Neuronal stem cell (in vitro differentiated cells): Measurements from ENCODE around the gene GALNTL6.

ENCODE experiments used
- DNase-seq: peaks from one replicate; pipeline ENCODE4 v3.0.0-alpha.2; 2013; ENCODE audit warnings: low spot score
- H2AFZ ChIP-seq: one replicate; pipeline ENCODE4 v1.6.1; 2013; ENCODE audit warnings: mild to moderate bottlenecking, low read length, inconsistent platforms
- H2AK5ac ChIP-seq: 2 replicates; pipeline ENCODE4 v1.6.1; 2013; ENCODE audit warnings: low read depth, mild to moderate bottlenecking, inconsistent platforms, low read length, moderate library complexity, mixed read lengths
- H2BK120ac ChIP-seq: 2 replicates; pipeline ENCODE4 v1.6.1; 2013; ENCODE audit warnings: low read depth, mild to moderate bottlenecking, inconsistent platforms, low read length, moderate library complexity, mixed read lengths
- H2BK12ac ChIP-seq: one replicate; pipeline ENCODE4 v1.6.1; 2013; ENCODE audit warnings: low read length, inconsistent platforms
- H2BK15ac ChIP-seq: 2 replicates; pipeline ENCODE4 v1.6.1; 2013; ENCODE audit warnings: mild to moderate bottlenecking, low read length, inconsistent platforms, mixed read lengths
- H2BK5ac ChIP-seq: one replicate; pipeline ENCODE4 v1.6.1; 2013; ENCODE audit warnings: inconsistent platforms, mild to moderate bottlenecking, low read length, moderate library complexity
- H3K14ac ChIP-seq: one replicate; pipeline ENCODE4 v1.6.1; 2013; ENCODE audit warnings: low read length, inconsistent platforms
- H3K18ac ChIP-seq: 2 replicates; pipeline ENCODE4 v1.6.1; 2013; ENCODE audit warnings: low read length, inconsistent platforms
- H3K23ac ChIP-seq: 2 replicates; pipeline ENCODE4 v1.6.1; 2013; ENCODE audit warnings: low read depth, mild to moderate bottlenecking, mixed read lengths, low read length, inconsistent platforms; ENCODE audit not compliant: poor library complexity
- H3K27ac ChIP-seq: replicated peaks from 3 replicates; pipeline ENCODE4 v1.5.1; 2013; ENCODE audit warnings: low read length, inconsistent platforms
- H3K27me3 ChIP-seq, 3 experiments: 2 replicates each; pipeline ENCODE4 v1.6.1; 2013; ENCODE audit warnings: low read length in 3 of 3, mild to moderate bottlenecking in 2 of 3, inconsistent platforms in 1 of 3, low read depth in 1 of 3, mixed read lengths in 1 of 3, moderate library complexity in 1 of 3; ENCODE audit not compliant: control insufficient read depth in 3 of 3, insufficient read depth in 3 of 3
- H3K36me3 ChIP-seq, 2 donors: replicated peaks in 1 of 2; 2 replicates each; pipeline ENCODE4 v1.6.1; 2013; ENCODE audit warnings: low read length in 2 of 2; ENCODE audit not compliant: control insufficient read depth in 2 of 2, insufficient read depth in 2 of 2
- H3K4ac ChIP-seq: 2 replicates; pipeline ENCODE4 v1.6.1; 2013; ENCODE audit warnings: inconsistent platforms, mild to moderate bottlenecking, low read length, moderate library complexity
- H3K4me1 ChIP-seq, 2 donors: 1 replicate in 1 of 2; 2 replicates in 1 of 2; pipeline ENCODE4 v1.6.1; 2013; ENCODE audit warnings: low read length in 2 of 2, low read depth in 1 of 2; ENCODE audit not compliant: control insufficient read depth in 2 of 2, insufficient read depth in 1 of 2
- H3K4me2 ChIP-seq: one replicate; pipeline ENCODE4 v1.6.1; 2013; ENCODE audit warnings: mild to moderate bottlenecking, low read length, inconsistent platforms; ENCODE audit not compliant: insufficient read depth, poor library complexity, severe bottlenecking
- H3K4me3 ChIP-seq, 2 donors: 2 replicates each; pipeline ENCODE4 v1.5.1; 2013; ENCODE audit warnings: low read length in 2 of 2, mild to moderate bottlenecking in 2 of 2, inconsistent platforms in 1 of 2, moderate library complexity in 1 of 2
- H3K79me1 ChIP-seq: one replicate; pipeline ENCODE4 v1.6.1; 2013; ENCODE audit warnings: low read depth, mild to moderate bottlenecking, inconsistent platforms, low read length, moderate library complexity
- H3K9ac ChIP-seq: one replicate; pipeline ENCODE4 v1.6.1; 2013; ENCODE audit warnings: mild to moderate bottlenecking, low read depth, low read length, inconsistent platforms; ENCODE audit not compliant: poor library complexity
- H3K9me3 ChIP-seq, 2 donors: replicated peaks in 1 of 2; 2 replicates each; pipeline versions ENCODE3 to v1.6.1; 2013; ENCODE audit warnings: low read length in 2 of 2, mild to moderate bottlenecking in 2 of 2, inconsistent platforms in 1 of 2, low read depth in 1 of 2, mixed read lengths in 1 of 2, moderate library complexity in 1 of 2; ENCODE audit not compliant: control insufficient read depth in 2 of 2, insufficient read depth in 1 of 2
- H4K8ac ChIP-seq: one replicate; pipeline ENCODE4 v1.6.1; 2013; ENCODE audit warnings: low read depth, mild to moderate bottlenecking, inconsistent platforms, low read length, moderate library complexity
- H4K91ac ChIP-seq: one replicate; pipeline ENCODE4 v1.6.1; 2013; ENCODE audit warnings: low read length, low read depth, mild to moderate bottlenecking, inconsistent platforms; ENCODE audit not compliant: poor library complexity
- WGBS, 2 donors: extraction: QIAGEN DNeasy Blood & Tissue Kit; methylation state at CpG; one replicate each; pipeline ENCODE4 v1.1.7; 2013; ENCODE audit warnings: missing lambda C conversion rate in 2 of 2, mixed read lengths in 1 of 2; ENCODE audit not compliant: insufficient read length in 2 of 2, insufficient replicate concordance in 1 of 2; ENCODE audit errors: extremely low coverage in 2 of 2; 5-methylcytosine and 5-hydroxymethylcytosine counted together

The GALNTL6 gene

DNA sequence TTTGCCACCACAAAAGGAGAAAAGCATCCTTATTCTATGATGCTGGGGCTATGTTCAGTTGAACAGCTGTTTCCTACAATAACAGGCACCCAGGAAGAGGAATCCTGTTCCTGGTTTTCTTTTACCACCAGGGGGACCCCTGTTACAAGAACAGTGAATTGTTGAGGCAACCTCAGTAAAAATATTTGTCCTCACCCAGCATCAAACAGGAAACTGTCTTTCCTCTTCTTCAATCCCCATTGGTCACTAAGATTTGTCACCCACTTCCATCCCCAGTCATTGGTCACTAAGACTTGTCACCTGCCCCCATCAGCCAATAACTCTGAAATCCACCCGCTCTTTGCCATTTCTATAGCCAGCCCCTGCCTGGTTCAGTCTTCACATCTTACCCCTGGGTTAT lies 1211.9 kb downstream of the GALNTL6 start:
- H3K18ac ChIP-seq, result no peak overlapping the region
- no peak overlapping the region for H2BK12ac ChIP-seq
- H3K36me3 ChIP-seq, result no peaks in the 10 kb centered on the region
- no CpG with 5 or more reads among the region's 1 CpG for WGBS, 2 donors
- no peak overlapping the region for H4K91ac ChIP-seq
- no peak overlapping the region for H3K9ac ChIP-seq
- H3K9me3 ChIP-seq, result no peaks in the 10 kb centered on the region
- no peak overlapping the region for H3K23ac ChIP-seq
- no peak overlapping the region for H2AK5ac ChIP-seq
- DNase-seq, result peak; percentile 50
- no peak overlapping the region for H2BK15ac ChIP-seq
- H3K27ac ChIP-seq, result no peak overlapping the region
- H4K8ac ChIP-seq, result no peak overlapping the region
- H2AFZ ChIP-seq, result peak overlapping the region; percentile 6
- no peak overlapping the region for H2BK120ac ChIP-seq
- H3K79me1 ChIP-seq, result no peaks in the 10 kb centered on the region
- no peak overlapping the region for H3K4ac ChIP-seq
- no peaks in the 10 kb centered on the region for H3K4me1 ChIP-seq
- H2BK5ac ChIP-seq, result no peak overlapping the region
- no peak overlapping the region for H3K4me2 ChIP-seq
- no peak overlapping the region for H3K4me3 ChIP-seq
- H3K14ac ChIP-seq, result no peak overlapping the region
- no peaks in the 10 kb centered on the region for H3K27me3 ChIP-seq

DNA sequence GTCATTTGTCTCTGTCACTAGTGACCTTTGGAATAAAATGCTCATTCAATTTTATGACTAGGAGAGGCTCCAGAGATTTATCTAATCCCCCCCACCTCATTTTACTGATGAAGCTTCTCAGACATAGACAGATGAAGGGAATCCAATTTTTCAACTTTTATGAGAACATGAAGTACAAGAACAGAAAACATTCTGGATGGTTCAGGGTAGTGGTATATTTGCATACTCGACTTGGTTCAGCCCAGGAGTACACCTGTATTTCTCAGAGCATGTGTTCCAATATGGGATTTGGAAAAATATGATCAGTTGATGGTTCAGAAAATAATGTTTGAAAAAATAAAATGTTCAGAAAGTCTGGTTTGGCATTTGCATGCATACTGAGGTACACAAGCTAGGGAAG lies 1224.0 kb downstream of the GALNTL6 start:
- Histone ChIP-seq H3K27me3 (no peaks in the 10 kb centered on the region), H3K4me1 (peaks cover 6 to 11% of the 10 kb centered on the region in 2 donors), H4K91ac (no peak overlapping the region), H3K79me1 (no peaks in the 10 kb centered on the region), H3K9me3 (no peaks in the 10 kb centered on the region), H3K27ac (no peak overlapping the region), H2BK15ac (no peak overlapping the region), H3K23ac (no peak overlapping the region), H3K9ac (no peak overlapping the region), H2BK120ac (no peak overlapping the region), H2BK12ac (no peak overlapping the region), H2BK5ac (no peak overlapping the region), H3K4me3 (no peak overlapping the region), H2AK5ac (no peak overlapping the region), H3K36me3 (no peaks in the 10 kb centered on the region), H3K4me2 (no peak overlapping the region), H4K8ac (no peak overlapping the region), H3K4ac (no peak overlapping the region), H3K18ac (no peak overlapping the region), H3K14ac (no peak overlapping the region), H2AFZ (no peak overlapping the region)
- no peak for DNase-seq
- WGBS, 2 donors, result no CpG with 5 or more reads among the region's 1 CpG

DNA sequence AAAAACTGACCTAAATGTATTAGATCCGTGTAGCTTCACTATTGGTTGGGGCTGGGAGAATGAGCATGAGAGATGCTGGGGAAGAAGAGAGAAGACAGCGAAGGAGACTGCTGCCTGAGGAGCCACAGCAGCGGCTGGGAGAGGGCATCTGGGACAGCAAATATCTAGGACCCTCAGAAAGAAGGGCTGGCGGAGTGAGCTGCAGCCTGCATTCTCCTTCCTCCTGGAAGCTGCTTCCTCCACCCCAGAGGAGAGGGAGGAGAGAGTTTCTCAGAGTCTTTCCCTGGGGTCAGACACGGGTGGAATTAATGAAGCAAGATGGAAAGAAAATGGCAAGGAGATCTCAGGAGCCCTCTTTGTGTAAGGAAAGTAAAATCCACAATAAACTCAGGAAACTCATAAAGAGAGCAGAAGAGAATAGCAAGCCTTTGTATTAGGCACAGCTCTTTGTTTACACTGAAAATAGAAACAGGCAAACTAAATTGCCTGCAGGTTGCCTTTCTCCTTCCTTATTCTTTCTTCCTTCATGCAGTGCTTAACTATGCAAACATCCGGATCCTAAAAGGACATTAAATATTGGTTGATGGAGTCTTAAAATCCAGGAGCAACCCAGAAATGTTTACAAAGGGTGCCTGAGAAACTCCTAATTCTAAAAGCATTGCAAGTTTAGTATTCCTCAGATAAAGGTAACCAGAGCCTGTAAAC lies 1225.1 kb downstream of the GALNTL6 start:
- Histone ChIP-seq H4K8ac (peak overlapping the region; percentile 78), H3K4me3 (no peak overlapping the region), H2AK5ac (no peak overlapping the region), H3K14ac (no peak overlapping the region), H2AFZ (peak overlapping the region; percentile 80), H3K4ac (no peak overlapping the region), H2BK12ac (no peak overlapping the region), H3K23ac (no peak overlapping the region), H3K27ac (peak overlapping the region; percentile 69), H3K36me3 (no peaks in the 10 kb centered on the region), H3K27me3 (no peaks in the 10 kb centered on the region), H2BK5ac (no peak overlapping the region), H3K4me1 (peaks cover 6 to 11% of the 10 kb centered on the region in 2 donors), H4K91ac (no peak overlapping the region), H3K79me1 (no peaks in the 10 kb centered on the region), H3K9ac (no peak overlapping the region), H3K18ac (peak overlapping the region; percentile 61), H3K4me2 (peak overlapping the region; percentile 37), H2BK120ac (no peak overlapping the region), H3K9me3 (no peaks in the 10 kb centered on the region), H2BK15ac (no peak overlapping the region)
- no peak for DNase-seq
- no CpG with 5 or more reads among the region's 6 CpGs for WGBS, 2 donors

DNA sequence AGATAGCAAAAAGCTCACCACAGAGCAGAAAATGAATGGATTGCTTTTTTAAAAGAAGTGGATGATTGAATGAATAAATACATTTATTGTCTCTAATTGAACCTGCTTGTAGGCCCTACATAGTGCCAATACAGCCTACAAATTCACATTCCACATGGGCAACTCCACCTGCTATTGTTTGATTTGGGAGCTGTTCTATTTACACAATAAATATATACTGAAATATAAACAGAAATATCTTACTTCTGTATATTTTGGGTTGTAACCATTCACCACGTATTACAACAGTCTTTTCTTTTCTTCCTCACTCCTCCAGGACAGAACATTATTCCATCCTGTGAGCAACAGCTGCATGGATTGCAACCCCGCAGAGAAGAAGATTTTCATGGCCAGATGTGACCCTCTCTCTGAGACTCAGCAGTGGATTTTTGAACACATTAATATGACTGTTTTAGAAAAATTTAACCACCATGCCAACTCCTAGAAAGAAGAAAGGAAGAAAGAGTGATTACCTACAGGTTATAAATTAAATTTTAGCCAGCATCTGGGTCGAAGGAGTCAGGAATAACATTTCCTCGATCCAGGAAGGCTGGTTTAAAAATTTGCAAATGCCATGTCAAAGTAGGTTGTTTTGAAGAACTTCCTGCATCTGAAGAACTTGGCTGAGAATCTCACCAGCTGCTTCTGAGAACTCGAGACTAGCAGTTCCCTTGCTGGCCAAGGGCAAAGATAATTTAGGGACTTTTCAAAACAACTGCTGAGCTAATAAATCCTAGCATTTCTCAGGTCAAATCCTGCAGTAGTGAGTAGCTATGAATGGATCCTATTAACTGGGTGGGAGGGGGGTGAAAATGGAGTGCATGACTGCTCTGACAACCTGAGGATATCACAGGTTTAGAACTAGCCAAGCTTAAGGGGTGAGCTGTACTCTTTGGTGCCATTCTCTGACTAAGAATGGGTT lies 1226.7 kb downstream of the GALNTL6 start:
- Histone ChIP-seq H3K4me1 (peaks cover 6 to 11% of the 10 kb centered on the region in 2 donors), H2BK15ac (no peak overlapping the region), H2BK120ac (no peak overlapping the region), H3K27me3 (no peaks in the 10 kb centered on the region), H2BK5ac (no peak overlapping the region), H4K8ac (no peak overlapping the region), H3K79me1 (no peaks in the 10 kb centered on the region), H3K23ac (no peak overlapping the region), H3K4ac (no peak overlapping the region), H3K4me2 (no peak overlapping the region), H3K14ac (no peak overlapping the region), H3K18ac (no peak overlapping the region), H4K91ac (no peak overlapping the region), H3K36me3 (no peaks in the 10 kb centered on the region), H2AK5ac (no peak overlapping the region), H2BK12ac (no peak overlapping the region), H2AFZ (peak overlapping the region; percentile 27), H3K27ac (no peak overlapping the region), H3K4me3 (no peak overlapping the region), H3K9ac (no peak overlapping the region), H3K9me3 (no peaks in the 10 kb centered on the region)
- WGBS, 2 donors, result no CpG with 5 or more reads among the region's 5 CpGs
- no peak for DNase-seq
